SU-DHL-6 (cell line): Measurements from ENCODE around the gene FUT1.

Source experiments
- H2AFZ ChIP-seq: fragments of 200-600 bp; sonication (generic); 2 replicates; pipeline ENCODE4 v1.6.1; 2014; ENCODE audit warnings: low read depth, mild to moderate bottlenecking, moderate library complexity, mixed read lengths, antibody characterized with exemption, low read length; ENCODE audit not compliant: severe bottlenecking
- H3F3A ChIP-seq: fragments of 200-600 bp; shearing (Covaris generic); 2 replicates; pipeline ENCODE4 v1.6.0; 2016; ENCODE audit warnings: antibody characterized with exemption, mild to moderate bottlenecking; ENCODE audit not compliant: insufficient read depth
- H3K27ac ChIP-seq: fragments of 200-600 bp; sonication (generic); 2 replicates; pipeline ENCODE4 v1.5.1; 2016; ENCODE audit warnings: low read depth, mild to moderate bottlenecking, low read length, moderate library complexity, mixed read lengths
- H3K27me3 ChIP-seq: fragments of 200-600 bp; sonication (generic), shearing (Covaris generic); 2 replicates; pipeline ENCODE4 v1.6.0; 2014; ENCODE audit warnings: mild to moderate bottlenecking, low read length
- H3K36me3 ChIP-seq: fragments of 200-600 bp; sonication (generic); 2 replicates; pipeline ENCODE4 v1.6.1; 2014; ENCODE audit warnings: mild to moderate bottlenecking, low read length, mixed read lengths
- H3K4me2 ChIP-seq: fragments of 300-600, 200-600 bp; shearing (Covaris generic), sonication (generic); 2 replicates; pipeline ENCODE4 v1.6.0; 2014; ENCODE audit warnings: low read length, low read depth, mild to moderate bottlenecking; ENCODE audit not compliant: poor library complexity, severe bottlenecking
- H3K4me3 ChIP-seq: fragments of 200-600 bp; sonication (generic); 2 replicates; pipeline ENCODE4 v1.5.1; 2014; ENCODE audit warnings: antibody characterized with exemption, low read length, mild to moderate bottlenecking, mixed read lengths; ENCODE audit not compliant: insufficient read depth, poor library complexity, severe bottlenecking
- H3K79me2 ChIP-seq: fragments of 200-600 bp; sonication (generic); 2 replicates; pipeline ENCODE4 v1.6.1; 2014; ENCODE audit warnings: mild to moderate bottlenecking, low read length, moderate library complexity; ENCODE audit not compliant: insufficient read depth
- H3K9ac ChIP-seq: fragments of 200-600 bp; sonication (generic); 2 replicates; pipeline ENCODE4 v1.7.0; 2014; ENCODE audit warnings: mild to moderate bottlenecking, low read length
- H3K9me2 ChIP-seq: fragments of 200-600 bp; sonication (generic); replicated peaks from 2 replicates; pipeline ENCODE4 v1.6.1; 2014; ENCODE audit warnings: low read length; ENCODE audit not compliant: insufficient read depth
- H3K9me3 ChIP-seq: fragments of 200-600 bp; sonication (generic); 2 replicates; pipeline ENCODE4 v1.6.1; 2014; ENCODE audit warnings: low read length, mixed read lengths; ENCODE audit not compliant: insufficient read depth
- H4K20me1 ChIP-seq: fragments of 200-600 bp; sonication (generic); 2 replicates; pipeline ENCODE4 v1.6.1; 2014; ENCODE audit warnings: low read depth, mild to moderate bottlenecking, antibody characterized with exemption, low read length, moderate library complexity, mixed read lengths
- CTCF ChIP-seq: fragments of 200-600 bp; sonication (generic); IDR thresholded peaks from one replicate; pipeline ENCODE4 v1.5.1; 2017; ENCODE audit warnings: antibody characterized with exemption, mild to moderate bottlenecking, low read length, moderate library complexity; ENCODE audit not compliant: insufficient read depth, poor library complexity, severe bottlenecking
- EZH2phosphoT487 ChIP-seq: fragments of 200-600 bp; sonication (generic), shearing (Covaris generic); conservative IDR thresholded peaks from 2 replicates; pipeline ENCODE4 v1.6.1; 2018; ENCODE audit warnings: mild to moderate bottlenecking, antibody characterized with exemption, low read length, moderate library complexity, mixed read lengths

Gene FUT1

GRCh38 chr19:48746110-48746509 lies 6.3 kb downstream of the FUT1 start:
- Histone ChIP-seq H3K9ac (no peak overlapping the region), H2AFZ (no peak overlapping the region), H3K4me2 (no peak overlapping the region)

GRCh38 chr19:48745208-48745995 lies 7.0 kb downstream of the FUT1 start:
- Histone ChIP-seq H3K27me3 (no peaks in the 10 kb centered on the region), H3K27ac (no peak overlapping the region), H3K9ac (no peak overlapping the region), H2AFZ (peak overlapping the region; percentile 50), H3K4me2 (no peak overlapping the region), H3K9me3 (no peaks in the 10 kb centered on the region), H3K79me2 (no peaks in the 10 kb centered on the region), H3K36me3 (no peaks in the 10 kb centered on the region), H3K4me3 (no peak overlapping the region), H4K20me1 (no peaks in the 10 kb centered on the region), H3F3A (no peaks in the 10 kb centered on the region), H3K9me2 (no peaks in the 10 kb centered on the region)
- TF ChIP-seq CTCF (no peak), EZH2phosphoT487 (no peak)

More at GRCh38 chr19:48746110-48746509, 6.3 kb downstream of the FUT1 start:
- Histone ChIP-seq H3F3A (no peaks in the 10 kb centered on the region), H3K79me2 (no peaks in the 10 kb centered on the region), H3K36me3 (no peaks in the 10 kb centered on the region), H3K27me3 (no peaks in the 10 kb centered on the region), H4K20me1 (no peaks in the 10 kb centered on the region), H3K4me3 (no peak overlapping the region), H3K9me3 (no peaks in the 10 kb centered on the region), H3K9me2 (no peaks in the 10 kb centered on the region), H3K27ac (no peak overlapping the region)
- TF ChIP-seq CTCF, result no peak
- TF ChIP-seq EZH2phosphoT487, result no peak

- H3K9ac ChIP-seq, result no peak overlapping the region
- no peaks in the 10 kb centered on the region for H3K36me3 ChIP-seq
- no peaks in the 10 kb centered on the region for H3K9me2 ChIP-seq
- no peak overlapping the region for H2AFZ ChIP-seq
- H3K4me3 ChIP-seq, result no peak overlapping the region
- H3K4me2 ChIP-seq, result no peak overlapping the region
- no peaks in the 10 kb centered on the region for H3K79me2 ChIP-seq
- H3K27ac ChIP-seq, result no peak overlapping the region
- no peak for TF ChIP-seq CTCF
- no peak for TF ChIP-seq EZH2phosphoT487
- H3K9me3 ChIP-seq, result no peaks in the 10 kb centered on the region
- H4K20me1 ChIP-seq, result no peaks in the 10 kb centered on the region
- no peaks in the 10 kb centered on the region for H3F3A ChIP-seq
- no peaks in the 10 kb centered on the region for H3K27me3 ChIP-seq
These were observed 10.3 kb downstream of the FUT1 start for GRCh38 chr19:48742096-48742495.
